AG09319 (cell line): ENCODE measurements around the gene CD6.

ENCODE experiments used
- DNase-seq: peaks from one replicate; pipeline ENCODE4 v3.0.0-alpha.2; 2010; ENCODE audit warnings: low read depth; ENCODE audit errors: extremely low read depth
- CTCF ChIP-seq: IDR thresholded peaks from 2 replicates; pipeline ENCODE4 v1.5.1; 2011; ENCODE audit warnings: low read depth, mild to moderate bottlenecking, inconsistent platforms, low read length, moderate library complexity

Gene CD6

GRCh38 chr11:60924906-60925853, 46.3 kb upstream of the CD6 start:
- no peak for TF ChIP-seq CTCF
- DNase-seq = no peak

GRCh38 chr11:60925868-60926267, 45.6 kb upstream of the CD6 start:
- no peak for TF ChIP-seq CTCF
- no peak for DNase-seq

- no peak for DNase-seq
- no peak for TF ChIP-seq CTCF
Observed at GRCh38 chr11:60926500-60926899, 45.0 kb upstream of the CD6 start.

GRCh38 chr11:60927061-60927592, 44.4 kb upstream of the CD6 start:
- DNase-seq = no peak
- TF ChIP-seq CTCF = no peak

GRCh38 chr11:60927600-60927999, 43.9 kb upstream of the CD6 start:
- no peak for TF ChIP-seq CTCF
- no peak for DNase-seq

- DNase-seq = no peak
- no peak for TF ChIP-seq CTCF
Observed at GRCh38 chr11:60928563-60929001, 42.9 kb upstream of the CD6 start.

- TF ChIP-seq CTCF = no peak
Observed at GRCh38 chr11:60929764-60930163, 41.7 kb upstream of the CD6 start.

More at GRCh38 chr11:60929764-60930163, 41.7 kb upstream of the CD6 start:
- DNase-seq = no peak
